Pons (tissue), 1 donor: ENCODE measurements around the gene SLC46A1.

ENCODE experiments used
- DNase-seq: peaks from one replicate; pipeline ENCODE4 v3.0.0-alpha.2; 2016; ENCODE audit warnings: low spot score

SLC46A1 gene

GRCh38 chr17:28350271-28350670 lies 55.7 kb downstream of the SLC46A1 start:
- DNase-seq = no peak

- DNase-seq = no peak
Observed at GRCh38 chr17:28348979-28349378, 57.0 kb downstream of the SLC46A1 start.

- no peak for DNase-seq
Observed at GRCh38 chr17:28347261-28347891, 58.6 kb downstream of the SLC46A1 start.

GRCh38 chr17:28346746-28347246 lies 59.2 kb downstream of the SLC46A1 start:
- DNase-seq = no peak

GRCh38 chr17:28346199-28346580 lies 59.8 kb downstream of the SLC46A1 start:
- no peak for DNase-seq

GRCh38 chr17:28345419-28346198 lies 60.4 kb downstream of the SLC46A1 start:
- DNase-seq = no peak
